NCI-H748 (cell line): ENCODE data around the gene BMP7.

Experiments used
- DNase-seq: peaks from one replicate; lab custom pipeline; 2025; ENCODE audit not compliant: unreplicated experiment; lab: John Stamatoyannopoulos, UW

Gene BMP7

GRCh38 chr20:57131077-57131476 is 135.4 kb downstream of the BMP7 start:
- no peak for DNase-seq

GRCh38 chr20:57130160-57130772 is 136.2 kb downstream of the BMP7 start:
- DNase-seq, result no peak

- no peak for DNase-seq
Observed at GRCh38 chr20:57129303-57129702, 137.1 kb downstream of the BMP7 start.

GRCh38 chr20:57128044-57128757 is 138.2 kb downstream of the BMP7 start:
- no peak for DNase-seq

GRCh38 chr20:57126481-57127092 is 139.9 kb downstream of the BMP7 start:
- DNase-seq, result no peak

GRCh38 chr20:57124800-57125517 is 141.5 kb downstream of the BMP7 start:
- peak; percentile 20 for DNase-seq

GRCh38 chr20:57124366-57124765 is 142.1 kb downstream of the BMP7 start:
- DNase-seq, result no peak

- DNase-seq, result no peak
Observed at GRCh38 chr20:57123504-57123903, 142.9 kb downstream of the BMP7 start.

- no peak for DNase-seq
Observed at GRCh38 chr20:57122536-57123489, 143.6 kb downstream of the BMP7 start.

GRCh38 chr20:57118964-57119363 is 147.5 kb downstream of the BMP7 start:
- no peak for DNase-seq
